Iris pigment epithelial cell (primary cell): Measurements from ENCODE around the gene GPR26.
"Not testable (repeated sequence)": the region's sequence is repeated elsewhere in the genome, so short reads cannot be mapped to it uniquely, and the experiment has no call there.

Experiments
- DNase-seq: peaks from one replicate; pipeline ENCODE4 v3.0.0-alpha.2; 2011; ENCODE audit warnings: low read depth

GPR26 gene

DNA sequence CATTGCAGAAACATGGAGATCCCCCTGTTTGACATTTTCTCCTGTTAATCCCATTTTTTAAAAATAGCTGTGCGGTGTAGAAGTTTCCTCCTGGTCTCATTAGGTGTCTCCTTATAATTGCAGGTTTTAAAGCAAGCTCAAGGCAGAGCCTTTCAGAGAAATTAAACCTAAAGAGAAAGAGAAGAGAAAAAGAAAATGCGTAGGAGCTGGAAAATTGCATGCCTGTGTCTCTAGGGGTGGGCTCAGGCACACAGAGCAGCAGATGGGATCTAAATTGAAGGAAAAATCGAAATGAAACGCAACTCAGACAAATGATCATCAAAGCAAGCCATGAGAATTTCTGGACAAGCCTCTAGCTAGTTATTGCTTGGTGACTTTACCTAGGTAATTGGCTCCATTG is 40.1 kb downstream of the GPR26 start:
- no peak for DNase-seq

DNA sequence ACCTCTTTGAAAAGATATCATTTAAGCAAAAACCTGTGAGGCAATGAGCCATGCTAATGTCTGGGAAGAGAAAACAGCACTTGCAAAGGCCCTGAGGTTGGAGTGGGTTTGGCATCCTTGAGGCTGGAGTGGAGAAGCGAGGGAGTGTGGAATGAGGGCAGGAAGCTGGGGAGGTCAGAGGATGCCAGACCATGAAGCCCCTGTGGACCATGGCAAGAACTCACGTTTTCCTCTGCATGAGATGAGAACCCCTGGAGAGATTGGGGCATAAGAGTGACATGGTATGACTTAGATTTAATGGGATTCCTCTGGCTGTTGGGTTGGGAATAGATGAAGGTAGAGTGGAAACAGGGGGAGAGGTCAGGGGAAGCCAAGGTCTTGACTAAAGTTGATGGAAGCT is 49.4 kb downstream of the GPR26 start:
- DNase-seq: no peak

DNA sequence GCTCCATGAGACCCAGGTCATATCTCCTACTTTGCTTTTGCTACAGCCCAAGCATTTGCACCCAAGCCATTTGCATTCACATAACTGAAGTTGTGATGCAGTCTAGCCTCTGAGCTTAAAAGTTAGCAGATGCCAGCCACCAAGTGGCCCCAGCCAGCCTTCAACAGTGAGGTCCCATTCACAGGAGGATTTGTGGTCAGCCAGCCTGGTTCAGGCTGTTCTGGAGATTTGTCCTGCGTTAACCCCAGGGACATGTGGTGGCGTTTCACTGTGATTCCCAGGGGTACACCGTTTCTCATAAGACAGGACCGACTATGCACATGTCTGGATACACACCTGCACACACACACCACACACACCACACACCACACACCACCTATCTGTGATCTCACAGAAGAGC is 51.2 kb downstream of the GPR26 start:
- DNase-seq: no peak

DNA sequence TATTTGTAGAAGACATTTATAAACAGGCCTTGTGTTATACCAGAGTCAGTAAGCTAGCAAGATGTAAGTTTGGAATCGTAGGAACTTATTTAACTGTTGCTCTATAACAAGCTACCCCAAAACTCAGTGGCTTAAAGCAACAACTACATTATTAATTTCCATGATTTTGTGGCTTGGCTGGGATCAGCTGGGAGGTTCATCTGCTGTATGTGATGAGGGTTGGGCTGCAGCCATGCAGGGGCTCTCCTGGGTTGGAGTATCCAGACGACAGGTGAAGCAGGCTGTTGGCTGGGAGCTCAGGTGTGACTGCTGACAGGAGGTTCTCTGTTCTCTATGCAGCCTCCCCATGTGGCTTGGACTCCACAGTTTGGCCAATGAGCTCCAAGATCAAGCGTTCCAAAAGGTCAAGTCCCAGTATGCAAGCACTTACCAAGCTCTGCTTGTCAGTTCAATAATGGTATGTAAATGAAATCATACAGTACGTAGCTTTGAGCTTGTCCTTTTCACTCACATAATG is 52.4 kb downstream of the GPR26 start:
- DNase-seq: no peak

DNA sequence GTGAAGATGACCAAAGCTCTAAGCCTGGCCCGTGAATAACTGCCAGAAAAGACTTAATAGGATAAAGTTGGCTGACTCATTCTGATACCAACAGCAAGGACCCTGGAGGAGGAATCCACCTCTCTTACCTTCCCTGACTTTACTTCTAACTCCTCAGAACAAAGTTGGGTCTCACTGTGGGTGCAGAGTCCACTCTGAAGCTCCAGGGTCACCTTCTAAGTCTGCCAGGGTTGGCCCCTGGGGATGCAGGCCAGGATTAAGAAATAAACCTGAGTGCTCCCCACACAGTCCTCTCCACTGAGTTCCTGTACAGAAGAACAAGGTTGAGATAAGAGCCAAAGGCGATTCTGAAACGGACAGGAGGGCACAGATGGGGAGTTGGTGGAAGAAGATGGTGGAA is 54.4 kb downstream of the GPR26 start:
- no peak for DNase-seq

DNA sequence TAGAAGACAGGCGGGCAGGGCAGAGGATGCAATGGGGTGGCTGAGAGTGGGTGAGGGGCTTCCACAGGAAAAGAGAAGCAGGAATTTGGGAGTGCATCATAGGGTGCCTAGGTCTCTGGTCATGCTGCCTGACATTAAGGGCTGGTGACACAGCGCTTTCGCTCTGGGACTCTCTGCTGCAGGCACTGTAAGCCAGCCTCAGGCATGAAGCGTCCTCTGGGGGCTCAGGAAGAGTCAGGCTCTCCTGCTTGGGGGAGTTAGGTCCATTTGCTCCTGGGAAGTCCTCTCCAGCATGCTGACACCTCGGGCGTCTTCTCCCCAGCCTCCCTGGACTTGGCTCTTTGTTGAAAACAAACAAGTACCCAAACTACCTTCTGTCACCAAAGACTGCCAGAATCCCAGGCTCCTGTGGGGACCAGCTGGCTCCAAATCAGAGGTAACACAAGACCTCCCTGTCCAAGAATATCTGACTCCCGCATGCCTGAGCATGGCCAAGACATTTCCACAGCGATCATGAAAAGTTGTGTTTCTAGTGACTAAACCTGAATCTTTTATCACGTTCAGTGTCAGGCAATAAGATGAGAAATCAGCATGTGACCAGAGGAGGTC is 55.4 kb downstream of the GPR26 start:
- no peak for DNase-seq

DNA sequence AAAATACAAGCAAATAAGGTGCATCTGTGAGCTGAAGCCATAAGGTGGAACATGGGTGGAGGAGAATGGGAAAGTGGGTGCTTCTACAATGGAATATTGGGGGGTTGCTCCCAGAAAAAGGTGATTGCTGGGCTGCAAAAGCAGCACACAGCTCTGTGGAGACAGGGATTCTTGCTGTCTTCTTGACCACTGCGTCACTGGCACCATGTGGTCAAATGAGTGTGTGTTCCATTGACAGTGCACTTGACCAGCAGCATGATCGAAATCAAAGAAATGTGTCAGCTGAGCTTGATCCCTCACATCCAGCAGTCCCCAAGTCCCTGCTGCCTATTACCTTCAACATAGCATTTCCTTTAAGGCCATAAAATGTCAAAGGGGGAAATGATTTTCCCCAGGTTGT is 56.2 kb downstream of the GPR26 start:
- DNase-seq: no peak

DNA sequence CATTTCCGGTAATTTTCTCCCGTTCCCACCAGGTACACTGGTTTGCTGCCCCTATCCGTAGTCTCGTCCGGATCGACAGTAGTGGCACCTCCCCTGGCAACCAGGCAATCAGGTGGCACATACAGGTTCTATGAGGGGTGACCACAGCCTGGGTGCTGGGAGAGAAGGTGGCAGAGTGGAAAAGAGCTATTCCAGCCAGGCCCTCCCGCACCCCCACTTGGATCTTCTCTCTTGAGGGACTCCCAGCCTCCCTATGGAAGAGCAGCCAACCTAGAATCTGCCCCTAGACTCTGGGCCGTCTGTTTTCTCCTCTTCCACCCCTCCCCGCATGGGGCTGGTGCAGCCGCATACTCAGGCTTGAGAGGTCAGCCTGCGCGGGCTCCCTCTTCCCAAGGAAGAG is 58.6 kb downstream of the GPR26 start:
- no peak for DNase-seq

DNA sequence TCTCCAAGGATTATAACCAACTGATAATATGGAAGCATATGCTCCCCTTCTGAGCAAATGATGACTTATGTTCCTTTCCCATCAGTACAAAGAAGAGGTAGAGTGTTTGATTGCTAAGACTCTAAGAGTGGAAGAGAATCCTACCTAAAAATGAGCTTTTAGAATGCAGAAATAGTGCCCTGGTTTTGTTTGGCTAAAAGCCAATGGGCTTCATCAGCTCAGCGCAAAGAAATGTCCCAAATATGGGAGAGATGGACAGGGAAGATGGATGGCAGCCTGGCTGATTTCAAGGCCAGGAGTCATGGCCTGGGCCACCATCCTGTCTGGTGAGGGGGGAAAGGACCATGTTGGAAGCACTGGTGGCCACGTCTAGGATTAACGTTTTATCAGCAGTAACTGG is 60.2 kb downstream of the GPR26 start:
- no peak for DNase-seq

DNA sequence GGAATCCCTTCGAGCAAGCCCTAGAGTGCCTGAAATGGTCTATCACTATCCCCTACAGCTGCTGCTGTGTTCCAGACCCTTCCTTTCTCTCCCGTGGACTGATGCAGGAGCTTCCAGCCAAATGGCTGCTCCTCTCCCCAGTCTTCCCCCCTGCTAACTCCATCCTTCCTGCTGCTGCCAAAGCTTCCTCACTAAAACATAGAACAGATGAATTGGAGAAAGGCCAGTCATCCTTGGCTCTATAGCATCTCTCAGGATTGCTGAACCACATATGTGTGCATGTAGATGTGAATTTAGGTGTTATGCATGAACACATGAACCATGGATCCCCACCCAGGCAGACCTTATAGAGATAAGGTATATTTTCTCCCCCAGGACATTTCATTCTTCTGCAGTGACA is 60.7 kb downstream of the GPR26 start:
- DNase-seq: no peak

DNA sequence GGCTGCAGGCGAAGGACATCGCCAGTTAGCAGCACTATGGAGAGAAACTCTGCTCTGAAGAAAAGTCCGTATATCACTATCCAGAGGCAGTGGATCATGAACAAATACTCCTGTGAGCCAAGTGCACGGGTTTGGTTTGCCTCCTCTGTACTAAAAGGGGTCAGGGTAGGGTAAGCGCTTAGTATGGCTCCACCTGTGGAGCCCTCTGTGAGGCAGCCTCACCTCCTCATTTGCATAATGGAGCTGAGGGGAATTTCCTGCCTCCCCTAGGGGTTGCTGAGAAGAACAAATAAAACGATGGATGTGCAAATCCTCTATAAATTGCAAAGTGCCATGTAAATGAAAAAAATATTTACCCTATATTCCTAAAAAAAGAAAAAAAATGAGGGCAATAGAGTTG is 63.4 kb downstream of the GPR26 start:
- no peak for DNase-seq

DNA sequence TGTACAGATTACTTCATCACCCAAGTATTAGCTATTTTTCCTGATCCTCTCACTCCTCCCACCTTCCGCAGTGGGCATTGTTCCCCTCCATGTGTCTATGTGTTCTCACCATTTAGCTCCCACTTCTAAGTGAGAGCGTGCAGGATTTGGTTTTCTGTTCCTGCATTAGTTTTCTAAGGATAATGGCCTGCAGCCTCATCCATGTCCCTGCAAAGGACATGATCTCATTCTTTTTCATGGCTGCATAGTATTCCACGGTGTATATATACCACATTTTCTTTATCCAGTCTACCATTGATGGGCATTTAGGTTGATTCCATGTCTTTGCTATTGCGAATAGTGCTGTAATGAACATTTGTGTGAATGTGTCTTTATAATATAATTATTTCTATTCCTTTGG is 70.8 kb downstream of the GPR26 start:
- not testable (repeated sequence) for DNase-seq

DNA sequence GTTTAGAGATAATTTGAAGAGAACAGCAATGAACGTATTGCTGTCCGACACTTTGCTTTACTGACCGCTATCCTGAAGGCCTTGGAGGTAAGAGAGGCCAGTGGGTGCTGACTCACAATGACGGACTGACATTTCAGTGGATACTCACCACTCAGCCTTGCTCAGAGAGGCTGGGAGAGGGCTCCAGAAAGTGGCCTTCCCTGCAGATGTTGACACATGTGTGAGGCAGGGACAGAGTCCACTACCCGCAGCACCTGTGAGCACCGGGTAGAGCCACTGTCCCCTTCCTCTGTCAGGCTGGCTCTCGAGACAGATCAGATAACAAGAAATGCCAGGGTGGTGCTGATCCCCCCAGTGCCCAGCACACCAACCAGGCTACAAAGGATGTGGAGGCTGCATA is 75.0 kb downstream of the GPR26 start:
- no peak for DNase-seq

DNA sequence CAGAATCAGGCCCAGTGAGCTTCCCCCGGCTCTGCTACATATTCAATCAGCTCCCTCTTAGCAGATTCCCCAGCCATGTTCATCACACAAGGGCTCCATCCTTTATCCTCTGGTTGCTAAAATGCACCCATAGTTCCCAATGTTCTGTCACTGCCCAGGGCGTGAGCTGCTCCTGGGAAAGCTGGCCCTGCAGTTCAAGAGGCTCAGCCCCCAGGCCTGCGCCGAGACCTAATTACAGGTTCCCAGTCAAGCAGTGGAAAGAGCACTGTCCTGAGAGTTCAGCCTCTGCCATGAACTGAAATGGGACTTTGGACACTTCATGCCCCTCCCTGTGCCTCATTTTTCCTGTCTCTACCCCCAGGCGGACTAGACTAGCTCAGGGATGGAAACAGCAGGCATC is 75.6 kb downstream of the GPR26 start:
- no peak for DNase-seq

DNA sequence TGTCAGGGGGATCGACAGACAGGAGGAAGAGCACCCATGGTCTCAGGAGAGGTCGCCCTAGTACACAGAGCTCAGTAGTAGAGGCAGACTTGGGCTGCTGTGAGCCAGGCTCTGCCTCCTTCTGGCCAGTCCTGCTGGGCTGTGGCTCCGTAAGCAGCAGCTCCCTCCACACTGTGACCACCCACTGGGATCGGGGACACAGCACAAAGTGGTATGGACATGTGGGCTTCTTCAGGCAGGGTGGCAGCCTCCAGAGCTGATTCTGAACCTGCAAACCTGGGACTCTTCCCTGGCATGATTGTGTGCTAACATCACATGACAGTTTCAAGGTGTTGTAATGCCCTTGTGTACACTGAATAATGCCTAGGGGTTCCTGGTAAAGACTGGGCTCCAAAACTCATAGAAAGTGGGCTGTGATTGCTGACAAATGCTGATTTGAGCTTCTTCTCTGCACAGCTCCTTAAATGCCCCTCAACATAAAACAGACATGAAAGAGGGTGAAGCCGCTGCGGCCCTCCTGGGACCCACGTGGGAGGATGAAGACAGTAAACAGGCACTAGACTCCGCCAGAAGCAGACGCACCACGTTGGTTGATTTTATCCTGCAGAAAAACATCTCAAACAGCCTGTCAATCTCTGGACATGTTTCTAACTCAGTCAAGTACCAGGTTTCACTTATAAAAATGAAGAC is 76.7 kb downstream of the GPR26 start:
- DNase-seq: no peak

DNA sequence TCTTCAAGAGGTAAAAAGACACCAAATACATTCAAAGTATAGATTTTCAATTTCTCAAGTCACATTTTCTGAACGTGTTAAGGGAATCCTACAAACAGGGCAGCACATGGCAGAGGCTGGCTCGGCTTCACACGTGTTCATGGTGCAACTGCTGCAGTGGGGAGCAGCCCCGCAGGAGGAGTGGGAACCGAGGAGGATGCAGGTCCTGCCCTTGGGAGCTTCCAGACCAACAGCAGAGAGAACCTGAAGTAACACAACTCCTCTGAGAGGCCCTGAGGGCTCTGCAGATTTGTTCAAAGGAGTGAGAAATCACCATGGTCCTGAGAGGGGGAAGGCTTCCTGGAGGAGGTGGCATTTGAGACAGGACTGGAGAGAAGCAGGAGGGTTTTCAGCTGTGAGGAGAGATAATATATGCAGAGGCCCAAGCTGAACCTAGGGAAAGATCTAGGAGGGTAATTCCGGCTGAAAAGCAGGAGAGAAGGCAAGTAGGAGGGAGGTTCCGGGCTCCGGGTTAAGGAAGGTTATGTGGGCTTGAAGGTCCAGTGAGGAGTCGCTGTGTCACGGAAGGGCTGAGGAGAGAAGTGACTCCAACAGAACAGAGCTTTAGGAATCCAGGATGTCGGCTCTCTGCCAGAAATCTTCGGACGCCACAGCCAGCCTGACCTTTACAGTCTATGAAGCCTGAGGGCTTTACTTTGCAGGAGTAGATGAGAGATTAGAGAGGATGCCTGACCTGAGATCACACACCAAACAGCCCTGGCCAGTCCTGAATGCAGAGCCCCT is 77.5 kb downstream of the GPR26 start:
- DNase-seq: no peak

DNA sequence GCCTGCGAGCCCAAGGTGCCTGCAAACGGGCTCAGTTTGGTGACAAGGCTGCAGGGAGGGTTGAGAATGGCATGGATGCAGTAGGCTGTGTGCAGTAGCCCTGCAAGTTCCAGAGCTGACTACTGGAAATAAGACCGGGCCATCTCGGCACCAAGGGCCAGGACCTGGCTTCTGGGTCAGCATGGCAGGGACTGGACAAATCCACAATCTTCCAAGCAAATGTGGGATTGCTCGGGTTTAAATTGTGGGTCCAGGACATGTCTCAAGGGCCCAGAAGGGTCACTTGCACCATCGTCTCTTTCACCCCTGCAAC is 78.0 kb downstream of the GPR26 start:
- DNase-seq: no peak
